ENCODE data around the gene DAB2IP. TPM values are rescaled to one million over a fixed set of nuclear protein-coding genes. Genes with fewer than 3 reads are reported as not detected.

Gene DAB2IP
- total RNA-seq, 1 experiment from 2014 or later = 52.6 TPM

- TF ChIP-seq ZNF532 (CRISPR knock-in tag; IDR thresholded peaks at IDR 0.05; ENCODE audit: borderline replicate concordance) (no peak), GTF2I (CRISPR knock-in tag; conservative IDR thresholded peaks at IDR 0.05) (no peak), ZSCAN18 (CRISPR knock-in tag; IDR thresholded peaks at IDR 0.05) (no peak), SOX15 (CRISPR knock-in tag; IDR thresholded peaks at IDR 0.05) (no peak)
Observed at GRCh38 chr9:121649476-121650216, 1.8 kb upstream of the DAB2IP start (continued).

- peaks cover 73% of the 10 kb centered on the region for H3K4me1 Mint-ChIP-seq
- no peak for TF ChIP-seq MYBL2 (CRISPR knock-in tag; IDR thresholded peaks at IDR 0.05)
- TF ChIP-seq ZNF281 (CRISPR knock-in tag; IDR thresholded peaks at IDR 0.05) = peak; percentile 91; the same call in 1 of the 2 replicates
- peak; percentile 54; the same call in 1 of the 2 replicates for TF ChIP-seq CREM (CRISPR knock-in tag; IDR thresholded peaks at IDR 0.05)
- no peak for TF ChIP-seq SMAD4 (CRISPR knock-in tag; IDR thresholded peaks at IDR 0.05)
- TF ChIP-seq FOXJ3 (CRISPR knock-in tag; IDR thresholded peaks at IDR 0.05; ENCODE audit: borderline replicate concordance) = no peak
- 0 out of 2 replicates have a peak, but pooled peaks have one; percentile 34 for TF ChIP-seq GTF2I (CRISPR knock-in tag; conservative IDR thresholded peaks at IDR 0.05)
- no peak for TF ChIP-seq ATF1 (CRISPR knock-in tag; IDR thresholded peaks at IDR 0.05)
- TF ChIP-seq ZNF232 (CRISPR knock-in tag; IDR thresholded peaks at IDR 0.05) = peak; percentile 56; the same call in 1 of the 2 replicates
- no peak for TF ChIP-seq RORB (CRISPR knock-in tag; IDR thresholded peaks at IDR 0.05)
- TF ChIP-seq PRDM15 (CRISPR knock-in tag; IDR thresholded peaks at IDR 0.05) = peak; percentile 99
- TF ChIP-seq ZNF671 (CRISPR knock-in tag; IDR thresholded peaks at IDR 0.05) = no peak
- no peak for TF ChIP-seq ATF2 (CRISPR knock-in tag; IDR thresholded peaks at IDR 0.05; ENCODE audit: borderline replicate concordance, low read depth)
- TF ChIP-seq ZBTB21 (CRISPR knock-in tag; IDR thresholded peaks at IDR 0.05; ENCODE audit: borderline replicate concordance) = no peak
- TF ChIP-seq EMX1 (CRISPR knock-in tag; IDR thresholded peaks at IDR 0.05) = no peak
- TF ChIP-seq GRHL2 (CRISPR knock-in tag; IDR thresholded peaks at IDR 0.05; ENCODE audit: insufficient replicate concordance, severe bottlenecking) = no peak
- no peak for TF ChIP-seq ESRRA (CRISPR knock-in tag; IDR thresholded peaks at IDR 0.05; ENCODE audit: borderline replicate concordance)
Observed at GRCh38 chr9:121650217-121651007, 1.0 kb upstream of the DAB2IP start.

More at GRCh38 chr9:121650217-121651007, 1.0 kb upstream of the DAB2IP start:
- no peaks in the 10 kb centered on the region for H3K9me3 Mint-ChIP-seq
- POLR2A ChIA-PET = no interaction called here
- ATAC-seq = peak; percentile 62
- CTCF ChIA-PET = interaction anchor here (0.9 to 2.9 kb wide), 10 partner anchors 10 to 280 kb away, joined by 3 to 23 read pairs (median 6); no protein-coding TSS in a partner anchor
- H3K27ac Mint-ChIP-seq = peak overlapping the region; percentile 78; the same call in 1 of the 2 replicates
- peak overlapping the region; percentile 79 for H3K4me3 Mint-ChIP-seq
- H3K27me3 Mint-ChIP-seq (ENCODE audit: low read depth) = peaks cover 9% of the 10 kb centered on the region; the same call in 1 of the 2 replicates
- DNase-seq (ENCODE audit: low spot score) = peak; percentile 89
- no peaks in the 10 kb centered on the region for H3K36me3 Mint-ChIP-seq
